ENCODE results near the gene ARF6.
"Not testable (repeated sequence)": the region's sequence is repeated elsewhere in the genome, so short reads cannot be mapped to it uniquely, and the experiment has no call there.

ARF6 gene

GRCh38 chr14:49909016-49909415 lies 16.1 kb downstream of the ARF6 start:
- no peak for DNase-seq

DNA sequence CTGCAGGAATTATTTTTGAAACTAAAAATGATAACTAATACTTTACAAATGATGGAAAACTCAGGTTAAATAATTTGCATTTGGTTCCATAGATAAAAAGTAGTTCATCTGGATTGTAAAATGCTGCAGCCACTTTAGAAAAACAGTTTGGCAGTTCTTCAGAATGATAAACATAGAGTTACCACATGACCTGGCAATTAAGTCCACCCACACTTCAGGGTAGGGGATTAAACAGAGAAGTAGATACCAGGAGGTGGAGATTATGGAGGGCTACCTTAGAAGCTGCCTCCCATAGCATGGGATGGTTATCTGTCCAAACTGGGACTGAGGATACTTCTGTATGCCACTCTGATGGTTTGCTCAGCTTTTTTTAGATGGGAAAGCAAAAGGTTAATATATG lies 22.2 kb downstream of the ARF6 start:
- no peak for DNase-seq

- no peak for DNase-seq
Measured at GRCh38 chr14:49918706-49919105, 25.8 kb downstream of the ARF6 start.

DNA sequence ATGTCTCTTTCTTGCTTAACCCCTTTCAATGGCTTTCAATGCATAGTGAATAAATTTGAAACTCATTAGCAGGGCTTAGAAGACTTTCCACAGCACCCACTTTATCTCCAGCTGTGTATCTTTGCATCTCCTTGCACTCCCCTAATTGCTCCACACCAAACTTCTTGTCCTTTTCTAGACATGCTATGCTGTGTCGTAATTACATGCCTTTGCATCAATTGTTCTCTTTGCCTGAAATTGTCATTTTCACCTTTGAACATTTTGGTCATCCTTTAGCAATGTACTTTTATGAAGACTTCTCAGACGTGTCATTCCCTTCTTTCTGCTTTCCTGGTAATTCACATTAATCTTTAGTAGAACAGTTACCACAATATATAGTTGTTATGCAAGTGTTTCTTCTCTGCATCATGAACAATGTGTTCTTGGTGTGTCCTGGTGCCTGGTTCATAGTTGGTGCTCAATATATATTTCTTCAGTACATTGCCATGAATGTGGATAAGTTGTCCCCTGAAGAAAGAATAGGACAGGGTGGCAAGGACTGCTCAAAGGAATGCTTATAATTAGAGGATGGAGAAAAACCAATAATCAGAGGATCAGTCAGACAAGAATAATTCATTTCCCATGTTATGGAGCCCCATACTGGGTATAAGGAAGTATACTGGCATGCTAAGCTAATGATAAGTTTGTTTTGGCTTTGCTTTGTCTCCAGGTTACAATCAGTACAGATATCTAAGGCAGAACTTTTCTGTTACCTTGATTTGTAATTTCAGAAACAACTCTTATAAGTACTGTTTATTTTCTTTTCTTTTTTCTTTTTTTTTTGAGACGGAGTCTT lies 27.2 kb downstream of the ARF6 start:
- no peak for DNase-seq

DNA sequence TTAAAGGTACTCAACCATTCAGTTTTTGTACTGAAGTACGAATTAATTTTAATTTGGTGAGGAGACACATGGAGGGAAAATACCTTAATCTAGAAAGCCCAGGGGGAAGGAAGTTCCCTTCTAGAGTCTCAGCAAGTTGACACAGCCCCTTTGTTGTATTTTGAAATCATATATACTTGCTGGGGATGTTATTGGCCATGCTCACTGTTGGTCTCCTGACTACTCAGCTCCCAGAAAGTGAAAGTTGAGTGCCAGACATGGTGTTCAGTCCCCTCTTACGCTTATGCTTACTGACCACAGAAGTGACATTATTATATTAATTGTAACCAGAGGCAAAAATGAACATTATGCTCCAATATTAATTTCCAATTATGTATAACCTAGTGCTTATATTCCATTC lies 28.1 kb downstream of the ARF6 start:
- no peak for DNase-seq

DNA sequence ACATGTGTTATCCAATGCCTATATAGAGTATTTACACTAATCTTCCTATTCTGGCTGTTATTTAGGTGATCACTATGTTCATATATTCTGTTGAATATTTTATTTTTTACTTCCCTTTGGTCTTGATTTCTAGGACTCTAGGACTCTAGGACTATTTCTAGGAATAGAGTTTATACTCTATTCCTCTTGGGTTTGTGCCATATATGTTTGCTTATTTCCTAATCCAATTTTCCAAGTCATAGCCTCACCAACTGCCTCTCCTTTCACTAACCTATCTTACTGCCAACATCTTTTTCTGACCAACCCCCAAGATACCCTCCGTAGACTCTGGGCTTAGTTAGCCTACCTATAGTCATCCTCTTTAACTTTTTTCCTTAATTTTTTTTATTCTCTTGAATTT lies 28.5 kb downstream of the ARF6 start:
- DNase-seq: no peak

- DNase-seq: no peak
Measured at GRCh38 chr14:49923442-49923841, 30.6 kb downstream of the ARF6 start.

GRCh38 chr14:49923881-49924280 lies 31.0 kb downstream of the ARF6 start:
- no peak for DNase-seq

DNA sequence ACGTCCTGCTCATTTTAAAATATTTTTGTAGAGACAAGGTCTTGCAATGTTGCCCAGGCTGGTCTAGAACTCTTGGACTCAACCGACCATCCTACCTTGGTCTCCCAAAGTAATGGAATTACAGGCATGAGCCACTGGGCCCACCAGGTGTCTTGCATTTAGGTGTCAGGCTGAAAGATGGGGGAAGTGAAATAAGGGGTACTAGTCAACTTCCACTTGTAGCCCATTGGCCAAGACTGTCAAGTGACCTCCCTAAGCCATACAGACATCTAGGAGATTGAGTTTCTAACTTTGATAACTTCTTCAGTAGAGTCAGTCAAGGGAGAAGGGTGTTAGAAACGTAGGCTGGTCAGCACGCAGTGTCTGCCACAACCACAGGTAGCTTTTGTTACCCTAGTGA lies 32.0 kb downstream of the ARF6 start:
- no peak for DNase-seq

- no peak for DNase-seq
Measured at GRCh38 chr14:49926803-49927202, 33.9 kb downstream of the ARF6 start.

GRCh38 chr14:49928015-49928414 lies 35.1 kb downstream of the ARF6 start:
- DNase-seq: no peak

DNA sequence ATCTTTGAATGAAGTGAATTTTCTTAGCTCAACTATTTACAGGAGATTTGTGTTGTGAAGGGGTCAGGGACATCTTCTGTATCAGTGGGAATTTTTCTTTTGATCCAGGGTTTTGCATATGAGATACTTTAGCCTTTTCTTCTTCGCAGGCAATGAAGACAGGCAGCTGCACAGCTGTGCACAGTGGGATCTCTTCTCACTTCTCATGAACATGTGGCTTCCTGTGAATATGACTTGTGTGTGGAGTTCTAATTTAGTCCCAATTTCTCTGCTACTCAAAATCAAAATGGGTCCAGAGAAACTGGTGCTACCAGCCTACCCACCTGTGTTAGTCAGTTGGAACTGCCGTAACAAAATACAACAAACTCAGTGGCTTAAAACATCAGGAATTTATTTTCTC lies 37.8 kb downstream of the ARF6 start:
- no peak for DNase-seq

DNA sequence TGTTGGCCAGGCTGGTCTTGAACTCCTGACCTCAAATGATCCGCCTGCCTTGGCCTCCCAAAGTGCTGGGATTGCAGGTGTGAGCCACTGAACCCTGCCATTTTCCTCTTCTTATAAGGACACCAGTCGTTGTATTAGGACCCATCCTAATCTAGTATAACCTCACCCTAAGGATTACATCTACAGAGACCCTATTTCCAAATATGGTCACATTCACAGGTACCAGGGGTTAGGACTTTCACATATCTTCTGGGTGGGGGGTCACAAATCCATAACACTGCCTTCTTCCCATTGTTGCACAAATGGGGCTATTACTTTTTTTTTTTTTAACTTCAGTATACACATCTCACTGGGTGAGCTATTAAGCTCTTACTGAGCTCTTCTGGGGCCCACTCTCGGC lies 38.6 kb downstream of the ARF6 start:
- no peak for DNase-seq

DNA sequence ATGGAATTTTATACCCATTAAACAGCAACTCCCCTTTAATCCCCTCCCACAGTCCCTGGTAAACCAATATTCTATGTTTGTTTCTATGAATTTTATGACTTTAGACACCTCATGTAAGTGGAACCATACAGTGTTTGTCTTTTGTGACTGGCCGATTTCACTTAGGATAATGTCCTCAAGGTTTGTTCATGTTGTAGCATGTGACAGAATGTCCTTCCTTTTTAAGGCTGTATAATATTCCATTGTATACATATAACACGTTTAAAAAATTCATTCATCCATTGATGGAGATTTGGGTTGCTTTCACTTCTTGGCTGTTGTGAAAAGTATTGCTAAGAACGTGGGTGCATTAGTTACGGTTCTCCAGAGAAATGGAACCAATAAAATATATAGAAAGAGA lies 40.2 kb downstream of the ARF6 start:
- DNase-seq: no peak

DNA sequence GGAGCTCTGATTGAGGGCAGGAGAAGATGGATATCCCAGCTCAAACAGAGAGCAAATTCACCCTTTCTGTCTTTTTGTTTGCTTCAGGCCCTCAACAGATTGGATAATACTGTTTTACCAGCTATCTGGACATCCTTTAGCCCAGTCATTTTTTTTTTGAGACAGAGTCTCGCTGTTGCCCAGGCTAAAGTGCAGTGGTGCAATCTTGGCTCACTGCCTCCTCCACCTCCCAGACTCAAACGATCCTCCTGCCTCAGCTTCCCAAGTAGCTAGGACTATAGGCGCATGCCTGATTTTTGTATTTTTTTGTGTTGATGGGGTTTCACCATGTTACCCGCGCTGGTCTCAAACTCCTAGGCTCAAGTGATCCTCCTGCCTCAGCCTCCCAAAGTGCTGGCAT lies 40.8 kb downstream of the ARF6 start:
- DNase-seq: no peak

DNA sequence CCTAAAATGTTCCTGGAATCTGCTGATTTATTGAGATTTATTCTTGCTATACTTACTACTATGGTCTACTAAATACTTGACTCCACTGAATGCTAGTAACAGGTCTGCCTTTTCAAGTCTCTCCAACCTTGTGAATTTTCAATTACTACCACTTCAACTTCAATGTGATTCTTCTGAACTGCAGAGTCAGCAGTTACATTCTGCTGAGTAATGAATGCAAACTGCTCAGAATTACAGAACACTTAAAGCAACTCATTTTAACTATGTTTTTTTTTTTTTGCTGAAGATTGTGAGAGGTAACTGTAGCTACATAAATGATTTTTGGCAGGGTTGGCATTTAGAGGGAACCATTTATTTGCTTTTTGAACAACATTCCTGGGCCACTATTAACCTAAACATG lies 41.8 kb downstream of the ARF6 start:
- no peak for DNase-seq

- no peak for DNase-seq
Measured at GRCh38 chr14:49935526-49935925, 42.6 kb downstream of the ARF6 start.

- DNase-seq: not testable (repeated sequence)
Measured at GRCh38 chr14:49936246-49936645, 43.4 kb downstream of the ARF6 start.

DNA sequence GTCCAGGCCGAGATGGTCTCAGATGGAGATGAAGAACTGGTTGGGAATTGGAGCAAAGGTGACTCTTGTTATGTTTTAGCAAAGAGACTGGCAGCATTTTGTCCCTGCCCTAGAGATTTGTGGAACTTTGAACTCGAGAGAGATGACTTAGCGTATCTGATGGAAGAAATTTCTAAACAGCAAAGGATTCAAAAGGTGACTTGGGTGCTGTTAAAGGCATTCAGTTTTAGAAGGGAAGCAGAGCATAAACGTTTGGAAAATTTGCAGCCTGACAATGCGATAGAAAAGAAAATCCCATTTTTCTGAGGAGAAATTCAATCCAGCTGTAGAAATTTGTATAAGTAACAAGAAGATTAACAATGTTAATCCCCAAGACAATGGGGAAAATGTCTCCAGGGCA lies 44.0 kb downstream of the ARF6 start:
- not testable (repeated sequence) for DNase-seq

DNA sequence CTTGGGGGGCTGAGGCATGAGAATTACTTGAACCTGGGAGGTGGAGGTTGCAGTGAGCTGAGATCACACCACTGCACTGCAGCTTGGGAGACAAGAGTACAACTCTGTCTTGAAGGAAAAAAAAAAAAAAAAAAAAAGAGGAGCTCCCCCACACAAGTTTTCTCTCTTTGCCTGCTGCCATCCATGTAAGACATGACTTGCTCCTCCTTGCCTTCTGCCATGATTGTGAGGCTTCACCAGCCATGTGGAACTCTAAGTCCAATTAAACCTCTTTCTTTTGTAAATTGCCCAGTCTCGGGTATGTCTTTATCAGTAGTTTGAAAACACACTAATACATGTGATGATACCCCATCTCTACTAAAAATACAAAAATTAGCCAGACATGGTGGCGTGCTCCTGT lies 46.3 kb downstream of the ARF6 start:
- DNase-seq: not testable (repeated sequence)

DNA sequence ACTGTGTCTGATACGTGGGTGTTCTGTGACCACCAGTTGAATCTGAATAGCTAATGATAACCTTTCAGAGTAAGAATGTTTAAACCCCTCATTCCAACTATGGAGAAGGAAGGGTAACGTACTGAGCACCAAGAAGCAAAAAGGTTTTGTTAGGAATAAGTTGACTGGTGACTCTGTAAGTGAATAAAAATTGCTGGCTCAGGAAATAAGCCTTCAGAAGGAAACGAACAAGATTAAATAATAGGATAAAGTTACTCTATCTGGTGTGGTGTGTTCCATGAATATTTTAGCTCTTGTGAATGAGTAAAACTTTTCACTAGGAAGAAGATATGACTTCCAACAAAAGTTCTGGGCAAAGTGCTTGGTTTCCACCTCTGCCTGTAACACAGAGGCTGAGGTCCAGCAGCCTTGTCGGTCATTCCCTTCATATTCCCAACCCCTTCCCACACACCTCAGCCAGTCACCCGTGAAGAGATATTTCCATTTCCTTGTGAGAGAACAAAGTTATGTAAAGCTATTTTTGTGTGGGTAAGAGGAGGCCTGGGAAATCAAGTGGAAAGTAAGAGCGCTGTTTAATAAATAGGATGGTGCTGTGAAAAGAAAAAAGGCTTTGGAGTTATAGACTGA lies 47.1 kb downstream of the ARF6 start:
- no peak for DNase-seq

- DNase-seq: peak; percentile 35
Measured at GRCh38 chr14:49940808-49941421, 48.0 kb downstream of the ARF6 start.

DNA sequence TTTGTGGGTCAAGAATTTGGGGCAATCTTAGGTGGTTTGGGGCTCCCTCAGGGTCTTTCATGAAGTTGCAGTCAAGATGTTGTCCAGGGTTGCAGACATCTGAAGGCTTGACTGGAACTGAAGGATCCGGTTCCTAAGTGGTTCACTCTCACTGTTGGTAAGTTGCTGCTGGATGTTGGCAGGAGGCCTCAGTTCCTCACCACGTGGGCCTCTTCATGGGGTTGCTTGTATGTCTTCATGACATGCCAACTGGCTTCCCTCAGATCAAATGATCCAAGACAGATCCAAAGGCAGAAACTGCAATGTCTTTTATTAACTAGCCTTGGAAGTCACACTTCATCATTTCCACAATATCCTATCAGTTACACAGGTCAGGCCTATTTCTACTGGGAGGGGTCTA lies 49.2 kb downstream of the ARF6 start:
- no peak for DNase-seq

- DNase-seq: no peak
Measured at GRCh38 chr14:49944501-49944900, 51.6 kb downstream of the ARF6 start.

Data from CD4-positive, alpha-beta T cell treated with Interleukin-17A for 4 hours (primary cell).